ENCODE data around the gene PRUNE2. TPM values are rescaled to one million over a fixed set of nuclear protein-coding genes. Genes with fewer than 3 reads are reported as not detected.

PRUNE2 gene
- total and polyA plus RNA-seq, 5 experiments from 2014 or later, result not detected

DNA sequence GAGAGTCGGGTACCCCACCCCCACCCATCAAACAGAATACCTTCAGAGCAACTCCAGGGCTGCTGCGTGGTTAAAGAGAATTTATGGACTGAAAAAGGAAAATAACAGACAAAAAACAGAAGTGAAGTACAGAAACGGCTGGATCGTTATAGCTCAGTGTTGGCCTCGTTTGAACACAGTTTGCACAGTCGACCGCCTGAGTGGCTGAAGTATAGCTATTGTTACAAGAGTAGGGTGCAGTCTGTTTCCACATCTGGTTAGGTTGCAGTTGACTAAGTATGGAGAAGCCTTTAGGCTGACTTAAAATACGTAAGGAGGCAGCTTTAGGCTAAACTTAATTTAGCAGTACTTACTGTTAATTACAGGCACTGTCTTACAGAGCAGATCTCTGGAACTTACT lies 325.7 kb downstream of the PRUNE2 start:
- H3K27ac Mint-ChIP-seq, result no peak overlapping the region
- peaks cover 0 to 37% (median 11%) of the 10 kb centered on the region in 4 donors for H3K4me1 Mint-ChIP-seq
- ATAC-seq (no peak), DNase-seq (no peak)
- no peak overlapping the region for H3K4me3 Mint-ChIP-seq
- peaks cover 0 to 25% (median 11%) of the 10 kb centered on the region in 5 donors for H3K27me3 Mint-ChIP-seq
- POLR2A ChIA-PET, result no interaction called here
- no peaks in the 10 kb centered on the region for H3K36me3 Mint-ChIP-seq
- H3K9me3 Mint-ChIP-seq, result peaks cover 0 to 5% (median 0%) of the 10 kb centered on the region in 9 donors

DNA sequence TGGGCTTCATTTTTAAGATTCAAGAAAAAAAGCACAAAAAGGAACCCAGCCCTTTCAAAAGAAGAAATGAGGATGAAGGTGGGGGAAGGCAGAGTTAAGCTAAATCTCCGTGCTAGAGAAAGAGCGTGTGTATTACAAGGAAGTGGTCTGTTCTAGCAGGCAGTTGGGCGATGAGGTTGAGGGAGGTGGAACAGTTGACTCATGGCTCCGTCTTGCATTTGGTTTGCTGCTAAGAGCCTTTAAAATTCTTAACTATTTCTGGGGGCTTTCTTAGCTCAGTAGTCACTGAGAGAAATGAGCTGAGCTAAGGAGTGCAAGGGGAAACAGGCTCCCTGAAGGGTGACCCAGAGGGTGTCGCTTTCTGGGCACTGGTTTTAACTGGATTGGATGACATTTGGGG lies 329.6 kb downstream of the PRUNE2 start:
- POLR2A ChIA-PET, result no interaction called here
- peak overlapping the region in 2 of 10 donors; percentile 19 to 37 for H3K4me3 Mint-ChIP-seq

DNA sequence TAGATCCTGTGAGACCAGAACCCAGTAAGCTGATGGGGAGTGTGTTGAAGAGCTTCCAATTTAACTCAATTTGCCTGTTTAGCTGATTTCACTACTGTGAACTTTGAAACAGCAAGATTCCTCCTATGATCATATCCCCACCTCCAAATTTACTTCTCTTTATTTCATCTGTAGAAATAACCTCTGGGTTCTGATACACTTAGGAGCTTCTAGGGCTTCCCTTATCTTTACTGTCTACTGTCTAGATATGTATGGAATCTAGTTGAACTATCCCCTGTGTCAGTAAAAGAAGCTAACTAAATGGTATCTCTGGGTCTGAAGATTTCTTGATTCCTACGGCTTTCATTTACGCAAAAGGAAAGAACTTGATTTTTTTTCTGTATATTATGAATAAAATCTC lies 330.2 kb downstream of the PRUNE2 start:
- H3K4me1 Mint-ChIP-seq, result peaks cover 0 to 59% (median 18%) of the 10 kb centered on the region in 4 donors
- DNase-seq (no peak), ATAC-seq (no peak)
- H3K27ac Mint-ChIP-seq, result peak overlapping the region in 1 of 10 donors; percentile 9
- H3K9me3 Mint-ChIP-seq, result peaks cover 0 to 10% (median 3%) of the 10 kb centered on the region in 9 donors
- peaks cover 0 to 9% (median 0%) of the 10 kb centered on the region in 3 donors for H3K36me3 Mint-ChIP-seq
- POLR2A ChIA-PET, result no interaction called here
- no peak overlapping the region for H3K4me3 Mint-ChIP-seq
- H3K27me3 Mint-ChIP-seq, result peaks cover 10 to 57% (median 29%) of the 10 kb centered on the region in 5 donors

More for the DNA sequence above, 329.6 kb downstream of the PRUNE2 start:
- Mint-ChIP-seq H3K4me1 (peaks cover 0 to 53% (median 17%) of the 10 kb centered on the region in 4 donors), H3K36me3 (peaks cover 0 to 4% (median 0%) of the 10 kb centered on the region in 3 donors), H3K9me3 (peaks cover 0 to 5% (median 0%) of the 10 kb centered on the region in 9 donors), H3K27me3 (peaks cover 10 to 52% (median 25%) of the 10 kb centered on the region in 5 donors), H3K27ac (peak overlapping the region in 1 of 10 donors; percentile 9)
- DNase-seq (peak in 6 of 10 donors; percentile 0 to 63 (median 28)), ATAC-seq (peak in 1 of 2 donors; percentile 76)

DNA sequence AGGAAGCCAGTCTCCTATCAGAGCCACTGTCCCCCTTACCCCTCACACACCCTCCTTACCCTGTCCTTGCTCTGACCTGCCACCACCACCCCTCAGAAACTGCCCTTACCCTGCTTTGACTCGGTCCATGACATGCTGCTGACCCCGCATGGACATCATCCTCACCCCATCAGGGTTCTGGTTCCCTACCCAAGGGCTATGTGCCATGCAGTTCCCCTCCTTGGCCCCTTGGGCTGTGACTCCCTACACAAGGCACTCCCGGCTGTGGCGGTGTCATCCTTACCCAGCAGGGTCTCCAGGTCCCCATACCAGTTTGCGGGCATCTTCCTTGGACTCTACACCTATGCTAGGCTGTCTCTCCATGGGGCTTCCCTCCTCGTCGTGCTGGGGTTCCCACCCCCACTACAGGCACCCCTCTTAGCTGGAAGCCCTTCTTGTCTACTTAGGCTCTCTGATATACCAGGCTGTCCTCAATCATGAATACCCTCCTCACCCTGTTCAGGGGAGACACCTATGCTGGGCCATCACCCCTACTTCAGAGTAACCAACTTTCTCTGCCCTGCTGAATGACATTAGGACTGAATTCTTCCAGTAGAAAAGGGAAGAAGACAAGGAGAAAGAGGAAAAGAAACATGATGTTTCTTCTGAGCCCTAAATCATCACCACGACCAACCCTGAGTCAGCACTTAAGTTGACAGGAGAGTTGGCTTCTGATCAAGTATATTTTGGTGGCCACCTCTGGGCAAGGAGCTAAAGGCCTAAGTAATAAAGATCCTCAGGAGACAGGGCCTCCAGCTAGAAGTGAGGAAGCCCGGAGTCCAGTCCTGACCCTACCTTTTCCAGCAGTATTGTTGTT lies 331.8 kb downstream of the PRUNE2 start:
- Mint-ChIP-seq H3K27me3 (peaks cover 12 to 65% (median 37%) of the 10 kb centered on the region in 5 donors), H3K4me1 (peaks cover 0 to 66% (median 18%) of the 10 kb centered on the region in 4 donors), H3K4me3 (no peak overlapping the region), H3K27ac (no peak overlapping the region), H3K36me3 (peaks cover 0 to 15% (median 0%) of the 10 kb centered on the region in 3 donors), H3K9me3 (peaks cover 0 to 25% (median 16%) of the 10 kb centered on the region in 9 donors)
- ATAC-seq (no peak), DNase-seq (no peak)
- POLR2A ChIA-PET, result no interaction called here

DNA sequence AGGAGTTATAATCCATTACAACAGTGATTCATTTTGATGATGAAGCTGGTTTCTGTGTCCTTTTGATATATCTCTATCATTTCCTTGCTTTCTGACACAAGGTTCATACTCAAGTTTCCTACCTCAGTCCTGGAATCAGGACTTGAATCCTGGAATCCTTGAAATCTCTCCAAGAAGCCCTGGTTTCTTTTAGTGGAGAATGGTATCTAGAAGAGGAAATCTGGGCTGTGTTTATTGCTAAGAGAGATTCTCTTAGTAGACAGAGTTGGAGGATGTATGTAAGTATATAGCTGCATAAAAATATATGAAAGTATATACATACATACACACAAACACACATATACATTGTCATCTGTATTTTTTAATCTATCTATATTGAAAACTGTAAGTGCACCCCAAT lies 332.5 kb downstream of the PRUNE2 start:
- ATAC-seq (no peak), DNase-seq (no peak)
- Mint-ChIP-seq H3K4me1 (peaks cover 0 to 63% (median 18%) of the 10 kb centered on the region in 4 donors), H3K9me3 (peaks cover 0 to 28% (median 16%) of the 10 kb centered on the region in 9 donors), H3K27me3 (peaks cover 14 to 62% (median 39%) of the 10 kb centered on the region in 5 donors), H3K36me3 (peaks cover 0 to 15% (median 0%) of the 10 kb centered on the region in 3 donors), H3K27ac (no peak overlapping the region), H3K4me3 (no peak overlapping the region)
- POLR2A ChIA-PET, result no interaction called here

DNA sequence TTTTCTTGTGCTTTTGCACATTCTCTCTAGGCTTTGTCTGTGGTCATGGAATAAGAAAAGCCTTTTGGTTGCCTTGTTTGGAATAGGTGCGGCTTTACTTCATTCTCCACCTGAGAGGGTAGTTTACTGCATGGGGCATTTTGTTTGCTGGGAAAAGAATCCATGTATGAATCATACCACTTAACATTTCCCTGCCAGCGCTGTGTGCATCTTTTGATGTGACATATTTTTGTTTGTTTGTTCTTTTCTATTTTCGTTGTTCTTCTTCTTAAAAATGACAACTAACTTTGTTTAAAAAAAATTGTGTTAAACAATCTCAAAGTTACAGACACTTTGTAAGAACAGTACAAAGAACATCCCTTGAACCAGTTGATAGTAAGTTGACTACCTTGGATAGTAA lies 333.8 kb downstream of the PRUNE2 start:
- Mint-ChIP-seq H3K27ac (no peak overlapping the region), H3K27me3 (peaks cover 17 to 72% (median 48%) of the 10 kb centered on the region in 5 donors), H3K4me3 (peak overlapping the region in 5 of 10 donors; percentile 11 to 41 (median 37)), H3K4me1 (peaks cover 0 to 52% (median 14%) of the 10 kb centered on the region in 4 donors), H3K36me3 (peaks cover 0 to 15% (median 0%) of the 10 kb centered on the region in 3 donors), H3K9me3 (peaks cover 0 to 28% (median 16%) of the 10 kb centered on the region in 9 donors)
- POLR2A ChIA-PET, result no interaction called here
- ATAC-seq (no peak), DNase-seq (no peak)

DNA sequence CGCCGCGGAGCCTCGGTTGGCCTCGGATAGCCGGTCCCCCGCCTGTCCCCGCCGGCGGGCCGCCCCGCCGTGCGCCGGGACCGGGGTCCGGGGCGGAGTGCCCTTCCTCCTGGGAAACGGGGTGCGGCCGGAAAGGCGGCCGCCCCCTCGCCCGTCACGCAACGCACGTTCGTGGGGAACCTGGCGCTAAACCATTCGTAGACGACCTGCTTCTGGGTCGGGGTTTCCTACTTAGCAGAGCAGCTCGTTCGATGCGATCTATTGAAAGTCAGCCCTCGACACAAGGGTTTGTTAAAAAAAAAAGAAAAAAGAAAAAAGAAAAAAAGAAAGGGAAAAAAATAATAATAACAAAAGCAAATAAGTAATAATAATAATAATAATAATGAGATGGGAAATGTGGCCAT lies 334.2 kb downstream of the PRUNE2 start:
- ATAC-seq (no peak), DNase-seq (no peak)
- Mint-ChIP-seq H3K9me3 (peaks cover 0 to 28% (median 16%) of the 10 kb centered on the region in 9 donors), H3K27me3 (peaks cover 17 to 72% (median 48%) of the 10 kb centered on the region in 5 donors), H3K27ac (no peak overlapping the region), H3K4me3 (peak overlapping the region in 5 of 10 donors; percentile 39 to 63 (median 41)), H3K4me1 (peaks cover 0 to 50% (median 13%) of the 10 kb centered on the region in 4 donors), H3K36me3 (peaks cover 0 to 15% (median 0%) of the 10 kb centered on the region in 3 donors)
- POLR2A ChIA-PET, result no interaction called here

DNA sequence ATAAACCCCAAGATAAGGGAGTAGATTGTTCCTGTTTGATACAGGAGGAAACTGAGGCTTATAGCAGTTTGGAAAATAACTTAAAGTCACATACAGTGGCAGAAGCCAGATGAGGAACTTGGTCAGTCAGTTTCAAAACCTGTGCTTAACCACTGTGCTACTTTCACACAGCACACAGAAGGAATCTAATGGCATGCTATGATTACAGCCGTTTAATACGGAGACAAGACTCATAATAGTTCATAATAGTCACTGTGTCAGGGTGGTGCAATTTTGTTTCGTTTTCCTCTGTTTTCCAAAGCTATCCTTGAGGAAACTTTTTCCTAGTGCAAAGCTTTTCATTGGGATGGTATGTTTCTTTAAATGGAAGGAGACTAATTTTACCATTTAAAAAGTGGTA lies 334.6 kb downstream of the PRUNE2 start:
- ATAC-seq (no peak), DNase-seq (no peak)
- H3K36me3 Mint-ChIP-seq, result peaks cover 0 to 15% (median 0%) of the 10 kb centered on the region in 3 donors
- H3K9me3 Mint-ChIP-seq, result peaks cover 0 to 25% (median 16%) of the 10 kb centered on the region in 9 donors
- peaks cover 17 to 68% (median 47%) of the 10 kb centered on the region in 5 donors for H3K27me3 Mint-ChIP-seq
- peaks cover 0 to 46% (median 10%) of the 10 kb centered on the region in 4 donors for H3K4me1 Mint-ChIP-seq
- peak overlapping the region in 1 of 10 donors; percentile 6 for H3K27ac Mint-ChIP-seq
- peak overlapping the region in 9 of 10 donors; percentile 5 to 82 (median 55) for H3K4me3 Mint-ChIP-seq
- POLR2A ChIA-PET, result no interaction called here

DNA sequence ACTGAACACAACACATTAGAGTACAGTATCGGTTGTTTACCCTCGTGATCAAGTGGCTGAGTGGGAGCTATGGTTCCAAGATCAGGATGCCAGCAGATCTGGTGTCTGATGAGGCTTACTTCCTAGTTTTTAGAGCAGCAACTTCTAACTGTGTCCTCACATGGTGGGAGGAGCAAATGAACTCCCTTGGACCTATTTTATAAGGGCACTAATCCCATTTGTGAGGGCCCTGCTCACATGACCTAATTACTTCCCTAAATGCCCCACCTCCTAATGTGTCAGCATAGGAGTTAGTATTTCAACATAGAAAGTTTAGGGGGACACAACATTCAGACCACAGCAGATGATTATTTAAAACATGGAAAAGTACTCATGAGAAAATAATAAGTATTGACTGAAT lies 335.1 kb downstream of the PRUNE2 start:
- peaks cover 0 to 23% (median 16%) of the 10 kb centered on the region in 9 donors for H3K9me3 Mint-ChIP-seq
- H3K27me3 Mint-ChIP-seq, result peaks cover 17 to 63% (median 44%) of the 10 kb centered on the region in 5 donors
- POLR2A ChIA-PET, result no interaction called here
- H3K4me1 Mint-ChIP-seq, result peaks cover 0 to 42% (median 7%) of the 10 kb centered on the region in 4 donors
- H3K27ac Mint-ChIP-seq, result no peak overlapping the region
- DNase-seq (no peak), ATAC-seq (no peak)
- peaks cover 0 to 15% (median 0%) of the 10 kb centered on the region in 3 donors for H3K36me3 Mint-ChIP-seq
- peak overlapping the region in 6 of 10 donors; percentile 5 to 82 (median 58) for H3K4me3 Mint-ChIP-seq

DNA sequence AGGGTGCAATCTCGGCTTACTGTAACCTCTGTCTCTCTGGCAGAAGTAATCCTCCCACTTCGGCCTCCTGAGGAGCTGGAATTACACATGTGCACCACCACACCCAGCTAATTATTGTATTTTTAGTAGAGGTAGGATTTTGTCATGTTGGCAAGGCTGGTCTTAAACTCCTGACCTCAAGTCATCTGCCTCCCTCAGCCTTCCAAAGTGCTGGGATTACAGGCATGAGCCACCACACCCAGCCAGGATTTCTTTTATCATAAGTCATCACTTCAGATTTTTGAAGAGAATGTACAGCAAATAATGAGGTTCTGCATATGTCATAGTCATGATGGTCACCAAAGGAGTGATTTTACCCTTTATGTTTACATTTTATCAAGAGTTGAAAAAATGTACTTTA lies 338.8 kb downstream of the PRUNE2 start:
- DNase-seq, result no peak
- Mint-ChIP-seq H3K27ac (no peak overlapping the region), H3K36me3 (peaks cover 0 to 12% (median 0%) of the 10 kb centered on the region in 3 donors), H3K27me3 (peaks cover 7 to 36% (median 26%) of the 10 kb centered on the region in 5 donors), H3K4me1 (peaks cover 0 to 46% (median 2%) of the 10 kb centered on the region in 4 donors), H3K9me3 (peaks cover 0 to 23% (median 16%) of the 10 kb centered on the region in 9 donors), H3K4me3 (no peak overlapping the region)
- ATAC-seq, result no peak
- POLR2A ChIA-PET, result no interaction called here

DNA sequence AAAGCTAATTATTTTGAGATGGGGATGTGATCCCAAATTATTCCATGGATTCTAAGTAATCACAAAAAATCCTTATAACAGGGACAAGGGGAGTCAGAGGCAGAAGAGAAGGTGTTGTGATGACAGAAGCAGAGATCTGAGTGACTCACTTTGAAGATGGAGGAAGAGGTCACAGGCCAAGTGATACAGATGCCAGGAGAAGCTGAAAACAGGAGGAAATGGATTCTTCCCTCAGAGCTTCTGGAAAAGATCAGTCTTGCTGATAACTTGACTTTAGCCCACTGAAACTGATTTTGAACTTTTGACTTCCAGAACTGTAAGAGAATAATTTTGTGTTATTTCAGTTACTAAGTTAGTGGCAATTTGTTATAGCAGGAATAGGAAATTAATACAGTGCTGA lies 341.6 kb downstream of the PRUNE2 start:
- Mint-ChIP-seq H3K9me3 (peaks cover 0 to 5% (median 1%) of the 10 kb centered on the region in 9 donors), H3K4me3 (no peak overlapping the region), H3K27me3 (peaks cover 1 to 22% (median 9%) of the 10 kb centered on the region in 5 donors), H3K27ac (no peak overlapping the region), H3K4me1 (peaks cover 0 to 47% (median 0%) of the 10 kb centered on the region in 4 donors), H3K36me3 (no peaks in the 10 kb centered on the region)
- POLR2A ChIA-PET, result no interaction called here
- DNase-seq, result no peak
- ATAC-seq, result no peak

DNA sequence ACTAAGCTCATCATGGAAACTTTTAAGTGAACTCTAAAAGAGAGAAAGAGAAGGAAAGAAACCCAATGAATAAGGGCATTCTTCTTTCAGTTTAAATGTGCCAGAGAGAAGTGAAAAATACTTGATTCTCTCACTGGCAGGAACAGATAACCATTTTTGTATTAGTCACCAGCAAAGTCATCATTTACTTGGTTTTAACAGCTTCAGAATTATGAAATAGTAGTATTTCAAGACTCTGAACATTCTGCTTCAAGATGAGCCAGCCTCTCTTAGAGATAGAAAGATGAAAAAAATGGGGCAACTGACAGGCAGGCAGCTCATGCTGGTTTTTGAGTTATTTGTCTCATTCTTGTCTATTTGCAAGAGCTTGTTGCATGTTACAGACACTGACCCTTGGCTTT lies 343.4 kb downstream of the PRUNE2 start:
- POLR2A ChIA-PET, result no interaction called here
- peaks cover 0 to 6% (median 0%) of the 10 kb centered on the region in 9 donors for H3K9me3 Mint-ChIP-seq
- DNase-seq (no peak), ATAC-seq (no peak)
- peaks cover 0 to 56% (median 0%) of the 10 kb centered on the region in 4 donors for H3K4me1 Mint-ChIP-seq
- no peaks in the 10 kb centered on the region for H3K36me3 Mint-ChIP-seq
- H3K27ac Mint-ChIP-seq, result peak overlapping the region in 1 of 10 donors; percentile 26
- H3K27me3 Mint-ChIP-seq, result peaks cover 0 to 7% (median 3%) of the 10 kb centered on the region in 5 donors
- H3K4me3 Mint-ChIP-seq, result peak overlapping the region in 1 of 10 donors; percentile 48

DNA sequence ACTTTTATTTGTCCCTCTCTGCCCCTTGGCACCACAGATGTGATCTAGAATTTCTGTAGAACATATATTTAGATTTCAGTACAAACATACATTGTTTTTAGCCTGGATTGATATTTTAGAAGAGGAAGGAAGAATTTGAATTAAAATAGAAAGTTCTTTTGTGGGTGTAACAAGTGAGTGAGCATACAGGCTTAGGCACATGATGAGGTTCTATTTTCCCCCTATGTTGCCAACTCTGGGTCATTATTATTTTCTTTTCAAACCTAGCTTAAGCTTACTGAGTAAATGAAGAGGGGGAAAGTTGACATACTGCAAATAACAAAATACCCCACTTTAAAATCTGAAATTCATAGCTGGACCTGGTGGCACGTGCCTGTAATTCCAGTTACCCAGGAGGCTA lies 344.0 kb downstream of the PRUNE2 start:
- H3K9me3 Mint-ChIP-seq, result peaks cover 0 to 6% (median 0%) of the 10 kb centered on the region in 9 donors
- POLR2A ChIA-PET, result no interaction called here
- no peaks in the 10 kb centered on the region for H3K36me3 Mint-ChIP-seq
- DNase-seq (no peak), ATAC-seq (no peak)
- H3K4me1 Mint-ChIP-seq, result peaks cover 0 to 56% (median 0%) of the 10 kb centered on the region in 4 donors
- H3K27ac Mint-ChIP-seq, result peak overlapping the region in 1 of 10 donors; percentile 26
- H3K27me3 Mint-ChIP-seq, result peaks cover 0 to 4% (median 0%) of the 10 kb centered on the region in 5 donors
- H3K4me3 Mint-ChIP-seq, result no peak overlapping the region

Measured in naive thymus-derived CD8-positive, alpha-beta T cell (primary cell).